Activated naive CD8-positive, alpha-beta T cell treated with anti-CD3 and anti-CD28 coated beads, Interleukin-2, amount 50 U/mL, for 24 hours (primary cell): ENCODE results near the gene FOXO6.

Experiments used
- ATAC-seq: fragments of 150-1000 bp; cut with Tn5 transposase; one replicate; pipeline ENCODE4 v1.10.0; 2021
- DNase-seq: peaks from one replicate; pipeline ENCODE4 v3.0.0; 2021
- H3K27ac Mint-ChIP-seq: one replicate; pipeline ENCODE4 v1.8.0; 2021; ENCODE audit warnings: mild to moderate bottlenecking, mixed read lengths
- H3K27me3 Mint-ChIP-seq: one replicate; pipeline ENCODE4 v1.8.0; 2021; ENCODE audit warnings: mixed read lengths
- H3K36me3 Mint-ChIP-seq: one replicate; pipeline ENCODE4 v1.8.0; 2021; ENCODE audit warnings: low read depth, mixed read lengths
- H3K4me1 Mint-ChIP-seq: one replicate; pipeline ENCODE4 v1.8.0; 2021; ENCODE audit warnings: mixed read lengths
- H3K4me3 Mint-ChIP-seq: one replicate; pipeline ENCODE4 v1.8.0; 2021; ENCODE audit warnings: mild to moderate bottlenecking, moderate library complexity, mixed read lengths
- H3K9me3 Mint-ChIP-seq: one replicate; pipeline ENCODE4 v1.8.0; 2021; ENCODE audit warnings: mixed read lengths

Gene FOXO6

DNA sequence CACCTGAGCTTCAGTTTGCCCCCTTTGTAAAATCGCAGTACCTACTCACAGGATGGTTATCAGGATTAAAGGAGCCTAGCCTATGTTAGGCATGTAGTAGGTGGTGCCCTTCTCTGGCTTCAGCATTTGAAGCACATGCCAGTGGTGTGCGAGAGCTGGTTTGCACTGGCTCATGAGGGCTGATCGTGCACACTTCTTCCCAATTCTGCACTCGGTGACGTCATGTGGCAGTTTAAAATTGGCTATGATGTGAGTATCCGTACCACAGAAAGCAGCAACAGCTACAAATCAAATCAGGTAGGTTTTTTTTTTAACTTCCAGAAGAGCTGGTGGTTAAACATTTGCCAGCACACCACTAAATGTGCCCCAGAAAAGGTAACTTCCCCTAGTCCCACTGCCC, 13.5 kb downstream of the FOXO6 start:
- Mint-ChIP-seq H3K36me3 (no peaks in the 10 kb centered on the region), H3K4me1 (no peaks in the 10 kb centered on the region), H3K9me3 (no peaks in the 10 kb centered on the region), H3K27me3 (peaks cover 34% of the 10 kb centered on the region), H3K4me3 (no peak overlapping the region), H3K27ac (no peak overlapping the region)
- no peak for DNase-seq
- no peak for ATAC-seq

GRCh38 chr1:41377397-41377796, 16.2 kb downstream of the FOXO6 start:
- no peak overlapping the region for H3K4me3 Mint-ChIP-seq
- ATAC-seq (no peak), DNase-seq (no peak)
- H3K36me3 Mint-ChIP-seq: no peaks in the 10 kb centered on the region
- H3K9me3 Mint-ChIP-seq: no peaks in the 10 kb centered on the region
- peaks cover 2% of the 10 kb centered on the region for H3K4me1 Mint-ChIP-seq
- H3K27ac Mint-ChIP-seq: no peak overlapping the region
- H3K27me3 Mint-ChIP-seq: peaks cover 46% of the 10 kb centered on the region

DNA sequence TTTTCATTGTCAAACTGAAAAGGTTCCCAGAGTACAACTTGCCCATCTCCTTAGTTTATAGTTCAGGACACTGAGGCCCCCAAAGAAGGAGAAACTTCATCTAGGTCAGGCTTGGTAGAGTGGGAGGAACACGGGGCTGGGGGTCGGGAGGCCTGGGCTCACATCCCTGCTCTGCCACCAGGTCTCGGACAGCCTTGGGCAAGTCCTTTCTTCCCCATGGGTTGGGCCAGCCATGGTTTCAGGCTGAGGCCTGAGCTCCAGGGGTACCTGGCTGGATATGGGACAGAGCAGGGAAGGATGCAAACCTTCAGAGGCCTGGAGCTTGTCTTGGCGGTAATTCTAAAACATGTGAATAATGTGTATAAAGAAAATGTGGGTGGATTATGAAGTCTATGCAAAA, 17.0 kb downstream of the FOXO6 start:
- Mint-ChIP-seq H3K36me3 (no peaks in the 10 kb centered on the region), H3K27me3 (peaks cover 48% of the 10 kb centered on the region), H3K27ac (no peak overlapping the region), H3K4me1 (peaks cover 5% of the 10 kb centered on the region), H3K4me3 (no peak overlapping the region), H3K9me3 (no peaks in the 10 kb centered on the region)
- ATAC-seq (no peak), DNase-seq (no peak)

DNA sequence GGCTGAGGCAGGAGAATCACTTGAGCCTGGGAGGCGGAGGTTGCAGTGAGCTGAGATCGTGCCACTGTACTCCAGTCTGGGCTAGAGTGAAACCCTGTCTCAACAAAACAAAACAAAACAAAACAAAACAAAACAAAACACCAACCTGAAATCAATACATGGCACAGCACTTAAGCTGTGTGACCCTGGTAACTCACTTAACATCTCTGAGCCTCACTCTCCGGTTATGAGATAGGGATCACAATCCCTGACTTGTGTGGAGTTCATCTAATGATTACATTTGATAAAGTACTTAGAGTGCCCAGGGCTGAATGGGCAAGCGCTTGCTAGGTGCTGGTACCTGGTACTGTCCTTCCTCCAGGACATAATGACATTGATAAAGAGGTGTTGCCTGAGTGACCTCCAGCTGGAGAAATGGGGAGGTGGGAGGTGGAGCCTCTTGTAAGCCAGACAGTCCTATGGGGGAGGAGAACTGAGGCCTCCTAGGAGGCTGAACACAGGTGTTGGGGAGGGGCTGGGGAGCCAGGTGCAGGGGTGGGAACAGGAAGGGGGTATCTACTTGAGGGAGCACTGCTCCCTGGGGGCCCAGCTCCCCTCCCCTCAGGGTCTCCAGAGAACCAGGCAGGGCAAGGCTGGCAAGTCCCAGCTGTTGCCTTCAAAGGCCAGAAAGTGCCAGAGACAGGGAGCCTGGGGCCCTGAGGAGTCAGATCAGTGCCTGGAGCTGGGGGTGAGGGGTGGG, 17.9 kb downstream of the FOXO6 start:
- DNase-seq (no peak), ATAC-seq (no peak)
- H3K27ac Mint-ChIP-seq: no peak overlapping the region
- H3K4me1 Mint-ChIP-seq: peaks cover 10% of the 10 kb centered on the region
- no peaks in the 10 kb centered on the region for H3K36me3 Mint-ChIP-seq
- peaks cover 56% of the 10 kb centered on the region for H3K27me3 Mint-ChIP-seq
- no peaks in the 10 kb centered on the region for H3K9me3 Mint-ChIP-seq
- no peak overlapping the region for H3K4me3 Mint-ChIP-seq

GRCh38 chr1:41379738-41380130, 18.5 kb downstream of the FOXO6 start:
- ATAC-seq (no peak), DNase-seq (no peak)
- Mint-ChIP-seq H3K9me3 (no peaks in the 10 kb centered on the region), H3K36me3 (no peaks in the 10 kb centered on the region), H3K27ac (no peak overlapping the region), H3K27me3 (peaks cover 62% of the 10 kb centered on the region), H3K4me1 (peaks cover 10% of the 10 kb centered on the region), H3K4me3 (no peak overlapping the region)

- no peak for DNase-seq
- H3K27me3 Mint-ChIP-seq: peaks cover 67% of the 10 kb centered on the region
- no peak overlapping the region for H3K27ac Mint-ChIP-seq
- no peak overlapping the region for H3K4me3 Mint-ChIP-seq
- no peak for ATAC-seq
- H3K4me1 Mint-ChIP-seq: peaks cover 10% of the 10 kb centered on the region
- H3K9me3 Mint-ChIP-seq: no peaks in the 10 kb centered on the region
- H3K36me3 Mint-ChIP-seq: no peaks in the 10 kb centered on the region
Observed at GRCh38 chr1:41380195-41380594, 19.0 kb downstream of the FOXO6 start.

- Mint-ChIP-seq H3K9me3 (no peaks in the 10 kb centered on the region), H3K36me3 (no peaks in the 10 kb centered on the region), H3K4me3 (peak overlapping the region; percentile 68), H3K4me1 (peaks cover 10% of the 10 kb centered on the region), H3K27ac (no peak overlapping the region), H3K27me3 (peaks cover 65% of the 10 kb centered on the region)
- ATAC-seq: no peak
- DNase-seq: no peak
Observed at GRCh38 chr1:41380979-41381691, 19.9 kb downstream of the FOXO6 start.

DNA sequence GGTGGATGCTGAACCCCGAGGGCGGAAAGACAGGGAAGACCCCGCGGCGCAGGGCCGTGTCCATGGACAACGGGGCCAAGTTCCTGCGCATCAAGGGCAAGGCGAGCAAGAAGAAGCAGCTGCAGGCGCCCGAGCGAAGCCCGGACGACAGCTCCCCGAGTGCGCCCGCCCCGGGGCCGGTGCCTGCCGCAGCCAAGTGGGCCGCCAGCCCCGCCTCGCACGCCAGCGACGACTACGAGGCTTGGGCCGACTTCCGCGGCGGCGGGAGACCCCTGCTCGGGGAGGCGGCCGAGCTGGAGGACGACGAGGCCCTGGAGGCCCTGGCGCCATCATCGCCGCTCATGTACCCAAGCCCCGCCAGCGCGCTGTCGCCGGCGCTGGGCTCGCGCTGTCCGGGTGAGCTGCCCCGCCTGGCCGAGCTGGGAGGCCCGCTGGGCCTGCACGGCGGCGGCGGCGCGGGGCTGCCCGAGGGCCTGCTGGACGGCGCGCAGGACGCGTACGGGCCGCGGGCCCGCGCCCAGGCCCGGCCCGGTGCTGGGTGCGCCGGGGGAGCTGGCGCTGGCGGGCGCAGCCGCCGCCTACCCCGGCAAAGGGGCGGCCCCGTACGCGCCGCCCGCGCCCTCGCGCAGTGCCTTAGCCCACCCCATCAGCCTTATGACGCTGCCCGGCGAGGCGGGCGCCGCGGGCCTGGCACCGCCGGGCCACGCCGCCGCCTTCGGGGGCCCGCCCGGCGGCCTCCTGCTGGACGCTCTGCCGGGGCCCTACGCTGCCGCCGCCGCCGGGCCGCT, 20.7 kb downstream of the FOXO6 start:
- peak; percentile 36 for DNase-seq
- no peaks in the 10 kb centered on the region for H3K36me3 Mint-ChIP-seq
- no peaks in the 10 kb centered on the region for H3K9me3 Mint-ChIP-seq
- H3K4me3 Mint-ChIP-seq: peak overlapping the region; percentile 68
- peaks cover 65% of the 10 kb centered on the region for H3K27me3 Mint-ChIP-seq
- no peak overlapping the region for H3K27ac Mint-ChIP-seq
- peaks cover 10% of the 10 kb centered on the region for H3K4me1 Mint-ChIP-seq
- peak; percentile 79 for ATAC-seq

DNA sequence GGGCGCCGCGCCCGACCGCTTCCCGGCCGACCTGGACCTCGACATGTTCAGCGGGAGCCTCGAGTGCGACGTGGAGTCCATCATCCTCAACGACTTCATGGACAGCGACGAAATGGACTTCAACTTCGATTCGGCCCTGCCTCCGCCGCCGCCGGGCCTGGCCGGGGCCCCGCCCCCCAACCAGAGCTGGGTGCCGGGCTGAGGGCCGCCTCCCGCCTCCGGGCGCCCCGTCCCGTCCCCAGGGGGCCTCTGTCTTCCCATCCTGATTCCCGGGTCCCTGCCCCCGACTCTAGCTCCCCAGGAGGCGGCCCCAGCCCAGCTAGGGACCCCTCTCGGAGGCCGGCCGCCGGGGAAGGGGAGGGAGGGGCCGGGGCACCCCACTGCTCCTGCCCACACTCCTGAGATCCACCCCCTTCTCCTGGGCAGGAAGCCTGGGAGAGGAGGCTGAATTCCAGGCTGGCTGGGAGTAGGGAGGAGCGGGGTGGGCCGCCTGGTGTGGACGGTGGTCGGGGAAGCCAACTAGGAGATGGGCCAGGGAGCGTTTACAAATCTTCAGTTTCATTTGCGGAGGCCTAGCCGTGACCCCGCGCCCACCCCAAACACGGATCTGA, 21.4 kb downstream of the FOXO6 start:
- ATAC-seq (no peak), DNase-seq (no peak)

GRCh38 chr1:41383094-41383852, 22.0 kb downstream of the FOXO6 start:
- Mint-ChIP-seq H3K4me3 (peak overlapping the region; percentile 61), H3K4me1 (peaks cover 10% of the 10 kb centered on the region), H3K27ac (no peak overlapping the region), H3K27me3 (peaks cover 63% of the 10 kb centered on the region), H3K9me3 (no peaks in the 10 kb centered on the region), H3K36me3 (no peaks in the 10 kb centered on the region)
- ATAC-seq: peak; percentile 57
- peak; percentile 27 for DNase-seq

More for the DNA sequence above, 21.4 kb downstream of the FOXO6 start:
- H3K27ac Mint-ChIP-seq: no peak overlapping the region
- H3K9me3 Mint-ChIP-seq: no peaks in the 10 kb centered on the region
- H3K4me1 Mint-ChIP-seq: peaks cover 10% of the 10 kb centered on the region
- no peak overlapping the region for H3K4me3 Mint-ChIP-seq
- peaks cover 64% of the 10 kb centered on the region for H3K27me3 Mint-ChIP-seq
- no peaks in the 10 kb centered on the region for H3K36me3 Mint-ChIP-seq

DNA sequence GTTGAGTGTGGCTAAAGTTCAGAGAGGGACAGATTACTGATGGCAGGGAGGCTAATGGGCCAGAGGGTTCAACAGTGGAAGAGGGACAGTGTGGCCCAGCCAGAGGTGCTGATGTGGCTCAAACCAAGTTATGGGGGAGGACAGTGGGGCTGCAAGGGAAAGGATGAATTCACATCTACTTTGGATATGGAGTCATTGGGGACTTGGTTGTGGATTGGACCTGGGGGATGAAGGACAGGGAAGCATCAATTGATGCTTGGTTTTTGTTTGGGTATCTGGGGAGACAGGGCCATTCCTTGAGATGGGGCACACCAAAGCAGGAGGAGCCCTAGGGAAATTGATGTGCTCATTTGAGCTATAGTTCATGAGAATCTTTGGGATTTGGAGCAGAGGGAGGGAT, 23.3 kb downstream of the FOXO6 start:
- ATAC-seq (no peak), DNase-seq (no peak)
- Mint-ChIP-seq H3K27ac (no peak overlapping the region), H3K4me3 (no peak overlapping the region), H3K36me3 (no peaks in the 10 kb centered on the region), H3K4me1 (peaks cover 10% of the 10 kb centered on the region), H3K9me3 (no peaks in the 10 kb centered on the region), H3K27me3 (peaks cover 53% of the 10 kb centered on the region)

DNA sequence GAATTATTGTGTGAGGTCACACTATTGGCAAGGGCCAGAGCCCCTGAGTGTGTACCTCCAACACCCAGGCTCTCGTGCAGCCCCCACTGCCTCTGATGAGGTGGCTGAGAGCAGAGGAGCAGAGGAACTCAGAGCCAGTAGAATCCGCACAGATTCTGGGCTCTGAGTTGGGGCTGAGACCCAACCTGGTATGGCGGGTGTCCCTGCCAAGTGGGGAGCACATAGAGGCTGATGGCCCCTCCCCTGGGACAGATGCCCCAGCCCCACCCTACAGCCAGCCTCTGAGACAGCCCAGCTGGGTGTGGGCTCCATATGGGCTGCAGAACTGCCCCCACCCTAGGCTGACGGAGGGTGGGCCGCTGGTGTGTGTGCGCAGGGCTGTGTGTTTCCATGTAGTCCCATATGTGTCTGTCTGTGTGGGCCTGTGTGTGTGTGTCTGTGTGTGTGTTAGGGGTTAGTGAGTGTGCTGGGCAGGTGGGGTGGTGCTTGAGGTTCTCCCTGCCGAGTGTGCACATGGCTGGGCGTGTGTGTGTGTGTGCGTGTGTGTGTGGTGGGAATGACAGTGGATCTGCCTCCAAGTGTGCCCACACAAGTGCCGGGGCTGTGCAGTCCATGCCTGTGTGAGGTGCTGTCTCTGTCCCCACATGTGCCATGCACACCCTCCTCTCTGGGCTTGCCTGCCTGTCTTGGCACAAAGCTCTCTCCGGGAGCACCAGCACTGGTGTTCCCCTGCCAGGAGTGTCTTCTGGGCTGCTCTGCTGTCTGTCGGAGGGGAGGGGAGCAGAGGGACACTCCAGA, 24.4 kb downstream of the FOXO6 start:
- no peak overlapping the region for H3K4me3 Mint-ChIP-seq
- no peak for ATAC-seq

GRCh38 chr1:41386196-41386663, 25.0 kb downstream of the FOXO6 start:
- DNase-seq: no peak
- Mint-ChIP-seq H3K27me3 (peaks cover 39% of the 10 kb centered on the region), H3K27ac (no peak overlapping the region), H3K4me3 (no peak overlapping the region), H3K9me3 (no peaks in the 10 kb centered on the region), H3K4me1 (peaks cover 10% of the 10 kb centered on the region), H3K36me3 (no peaks in the 10 kb centered on the region)
- no peak for ATAC-seq

More for the DNA sequence above, 24.4 kb downstream of the FOXO6 start:
- H3K27ac Mint-ChIP-seq: no peak overlapping the region
- H3K9me3 Mint-ChIP-seq: no peaks in the 10 kb centered on the region
- DNase-seq: no peak
- H3K36me3 Mint-ChIP-seq: no peaks in the 10 kb centered on the region
- peaks cover 42% of the 10 kb centered on the region for H3K27me3 Mint-ChIP-seq
- peaks cover 10% of the 10 kb centered on the region for H3K4me1 Mint-ChIP-seq
